Measurements from ENCODE around the gene VCL.

Gene VCL

GRCh38 chr10:74153676-74154075 is 155.8 kb downstream of the VCL start:
- Histone ChIP-seq H3K4me3 (ENCODE audit: insufficient read depth, low read length, poor library complexity, severe bottlenecking) (no peak overlapping the region), H3K9me3 (ENCODE audit: insufficient read depth, low read length) (no peaks in the 10 kb centered on the region), H2AFZ (ENCODE audit: low read depth, low read length, severe bottlenecking) (no peak overlapping the region), H3K27me3 (ENCODE audit: low read length) (no peaks in the 10 kb centered on the region), H3K9ac (ENCODE audit: low read length) (no peak overlapping the region), H3K4me2 (ENCODE audit: low read depth, low read length, poor library complexity, severe bottlenecking) (no peak overlapping the region), H4K20me1 (ENCODE audit: low read depth, low read length) (no peaks in the 10 kb centered on the region), H3F3A (ENCODE audit: insufficient read depth) (no peaks in the 10 kb centered on the region; the same call in 1 of the 2 replicates), H3K27ac (ENCODE audit: low read depth, low read length) (no peak overlapping the region), H3K79me2 (ENCODE audit: insufficient read depth, low read length) (peaks cover 24% of the 10 kb centered on the region), H3K9me2 (replicated peaks; ENCODE audit: insufficient read depth, low read length) (no peaks in the 10 kb centered on the region), H3K36me3 (ENCODE audit: low read length) (no peaks in the 10 kb centered on the region)
- TF ChIP-seq CTCF (IDR thresholded peaks at IDR 0.05; ENCODE audit: insufficient read depth, low read length, poor library complexity, severe bottlenecking) = no peak
- TF ChIP-seq EZH2phosphoT487 (conservative IDR thresholded peaks at IDR 0.05; ENCODE audit: low read length) = no peak

GRCh38 chr10:74156919-74157289 is 159.0 kb downstream of the VCL start:
- Histone ChIP-seq H3F3A (ENCODE audit: insufficient read depth) (no peaks in the 10 kb centered on the region; the same call in 1 of the 2 replicates), H3K4me3 (ENCODE audit: insufficient read depth, low read length, poor library complexity, severe bottlenecking) (no peak overlapping the region), H3K27me3 (ENCODE audit: low read length) (no peaks in the 10 kb centered on the region), H3K9me3 (ENCODE audit: insufficient read depth, low read length) (no peaks in the 10 kb centered on the region), H3K9me2 (replicated peaks; ENCODE audit: insufficient read depth, low read length) (no peaks in the 10 kb centered on the region), H3K36me3 (ENCODE audit: low read length) (no peaks in the 10 kb centered on the region), H4K20me1 (ENCODE audit: low read depth, low read length) (no peaks in the 10 kb centered on the region), H2AFZ (ENCODE audit: low read depth, low read length, severe bottlenecking) (no peak overlapping the region), H3K9ac (ENCODE audit: low read length) (no peak overlapping the region), H3K79me2 (ENCODE audit: insufficient read depth, low read length) (0 out of 2 replicates have a peak, but pooled peaks cover 5% of the 10 kb centered on the region), H3K4me2 (ENCODE audit: low read depth, low read length, poor library complexity, severe bottlenecking) (no peak overlapping the region), H3K27ac (ENCODE audit: low read depth, low read length) (no peak overlapping the region)
- TF ChIP-seq CTCF (IDR thresholded peaks at IDR 0.05; ENCODE audit: insufficient read depth, low read length, poor library complexity, severe bottlenecking) (no peak), EZH2phosphoT487 (conservative IDR thresholded peaks at IDR 0.05; ENCODE audit: low read length) (no peak)

GRCh38 chr10:74160013-74160412 is 162.1 kb downstream of the VCL start:
- Histone ChIP-seq H3K9ac (ENCODE audit: low read length) (no peak overlapping the region), H4K20me1 (ENCODE audit: low read depth, low read length) (0 out of 2 replicates have a peak, but pooled peaks cover 5% of the 10 kb centered on the region), H2AFZ (ENCODE audit: low read depth, low read length, severe bottlenecking) (no peak overlapping the region), H3K79me2 (ENCODE audit: insufficient read depth, low read length) (no peaks in the 10 kb centered on the region), H3K4me2 (ENCODE audit: low read depth, low read length, poor library complexity, severe bottlenecking) (no peak overlapping the region), H3K9me2 (replicated peaks; ENCODE audit: insufficient read depth, low read length) (no peaks in the 10 kb centered on the region), H3K4me3 (ENCODE audit: insufficient read depth, low read length, poor library complexity, severe bottlenecking) (no peak overlapping the region), H3K9me3 (ENCODE audit: insufficient read depth, low read length) (no peaks in the 10 kb centered on the region), H3K27me3 (ENCODE audit: low read length) (no peaks in the 10 kb centered on the region), H3K36me3 (ENCODE audit: low read length) (no peaks in the 10 kb centered on the region), H3K27ac (ENCODE audit: low read depth, low read length) (no peak overlapping the region), H3F3A (ENCODE audit: insufficient read depth) (no peaks in the 10 kb centered on the region)
- TF ChIP-seq EZH2phosphoT487 (conservative IDR thresholded peaks at IDR 0.05; ENCODE audit: low read length) (no peak), CTCF (IDR thresholded peaks at IDR 0.05; ENCODE audit: insufficient read depth, low read length, poor library complexity, severe bottlenecking) (no peak)
